Neural cell (in vitro differentiated cells): ENCODE results near the gene PDZRN3. TPM values are rescaled to one million over a fixed set of nuclear protein-coding genes. Genes with fewer than 3 reads are reported as not detected.

Source experiments
- H2AFZ ChIP-seq: fragments of 200-600, 300-800 bp; sonication (generic), shearing (Covaris generic); 2 replicates; pipeline ENCODE4 v1.6.0; 2014; ENCODE audit warnings: low read depth, mild to moderate bottlenecking, antibody characterized with exemption, low read length, moderate library complexity
- H3F3A ChIP-seq: fragments of 200-600 bp; shearing (Covaris generic); 2 replicates; pipeline ENCODE4 v1.6.1; 2016; ENCODE audit warnings: mild to moderate bottlenecking, moderate library complexity, mixed read lengths, antibody characterized with exemption, low read length; ENCODE audit not compliant: insufficient read depth, poor library complexity, severe bottlenecking
- H3K27ac ChIP-seq: fragments of 200-600, 300-800 bp; sonication (generic), shearing (Covaris generic); 2 replicates; pipeline ENCODE4 v1.5.1; 2014; ENCODE audit warnings: mild to moderate bottlenecking, low read length, moderate library complexity
- H3K27me3 ChIP-seq: fragments of 300-800, 200-600 bp; sonication (generic), shearing (Covaris generic); 2 replicates; pipeline ENCODE4 v1.6.0; 2014; ENCODE audit warnings: mild to moderate bottlenecking, low read depth, low read length, moderate library complexity; ENCODE audit not compliant: insufficient read depth
- H3K36me3 ChIP-seq: fragments of 300-800, 200-600 bp; sonication (generic), shearing (Covaris generic); 2 replicates; pipeline ENCODE4 v1.5.1; 2014; ENCODE audit warnings: mild to moderate bottlenecking, antibody characterized with exemption, low read length, moderate library complexity; ENCODE audit not compliant: insufficient read depth
- H3K4me2 ChIP-seq: fragments of 300-800, 200-600 bp; sonication (generic), shearing (Covaris generic); 2 replicates; pipeline ENCODE4 v1.6.0; 2014; ENCODE audit warnings: mild to moderate bottlenecking, low read length
- H3K4me3 ChIP-seq: fragments of 300-800, 200-600 bp; sonication (generic), shearing (Covaris generic); 2 replicates; pipeline ENCODE4 v1.5.1; 2014; ENCODE audit warnings: mild to moderate bottlenecking, low read length, moderate library complexity
- H3K79me2 ChIP-seq: fragments of 200-600 bp; shearing (Covaris generic); replicated peaks from 2 replicates; pipeline ENCODE4 v1.6.0; 2014; ENCODE audit warnings: mild to moderate bottlenecking, low read length, moderate library complexity; ENCODE audit not compliant: insufficient read depth
- H3K9ac ChIP-seq: fragments of 300-800, 200-600 bp; sonication (generic), shearing (Covaris generic); 2 replicates; pipeline ENCODE4 v1.6.1; 2016; ENCODE audit warnings: mild to moderate bottlenecking, low read length, mixed read lengths
- H3K9me2 ChIP-seq: fragments of 200-600 bp; shearing (Covaris generic); 2 replicates; pipeline ENCODE4 v1.6.1; 2016; ENCODE audit warnings: mild to moderate bottlenecking, low read length, mixed read lengths; ENCODE audit not compliant: insufficient read depth
- H3K9me3 ChIP-seq: fragments of 200-600, 300-800 bp; sonication (generic), shearing (Covaris generic); 2 replicates; pipeline ENCODE4 v1.6.1; 2016; ENCODE audit warnings: mild to moderate bottlenecking, mixed run types, low read length, moderate library complexity, mixed read lengths
- H4K20me1 ChIP-seq: fragments of 200-600 bp; shearing (Covaris generic); 2 replicates; pipeline ENCODE4 v1.6.1; 2016; ENCODE audit warnings: mild to moderate bottlenecking, mixed run types; ENCODE audit not compliant: insufficient read depth
- EP300 ChIP-seq: fragments of 450-650 bp; conservative IDR thresholded peaks from 2 replicates; pipeline ENCODE4 v1.6.1; 2014; ENCODE audit warnings: antibody characterized with exemption, mild to moderate bottlenecking, moderate library complexity; ENCODE audit not compliant: poor library complexity, severe bottlenecking
- EZH2 ChIP-seq: fragments of 200-600, 300-800 bp; shearing (Covaris generic), sonication (generic); IDR thresholded peaks from 2 replicates; pipeline ENCODE4 v1.6.1; 2014; ENCODE audit warnings: antibody characterized with exemption, low read length, borderline replicate concordance, mild to moderate bottlenecking; ENCODE audit not compliant: insufficient read depth, poor library complexity, severe bottlenecking
- MXI1 ChIP-seq: fragments of 450-650 bp; conservative IDR thresholded peaks from 2 replicates; pipeline ENCODE4 v1.6.1; 2014; ENCODE audit warnings: antibody characterized with exemption, mild to moderate bottlenecking; ENCODE audit not compliant: poor library complexity, severe bottlenecking
- POLR2AphosphoS5 ChIP-seq: IDR thresholded peaks from 2 replicates; pipeline ENCODE4 v1.6.1; 2012
- RAD21 ChIP-seq: fragments of 450-650 bp; conservative IDR thresholded peaks from 2 replicates; pipeline ENCODE4 v1.6.1; 2014; ENCODE audit warnings: antibody characterized with exemption, mild to moderate bottlenecking, moderate library complexity
- SMC3 ChIP-seq: fragments of 450-650 bp; conservative IDR thresholded peaks from 2 replicates; pipeline ENCODE4 v1.6.1; 2014; ENCODE audit warnings: antibody characterized with exemption, mild to moderate bottlenecking, moderate library complexity; ENCODE audit not compliant: poor library complexity
- TAF1 ChIP-seq: IDR thresholded peaks from 2 replicates; pipeline ENCODE4 v1.6.1; 2012; ENCODE audit warnings: low read depth
- polyA plus RNA-seq: library from polyadenylated mRNA; depleted of rRNA; stranded (reverse); fragments of >200 nt; gene quantifications from 2 replicates; pipeline ENCODE4 v1.2.3, GENCODE V29; 2014
- TF ChIP-seq, protein P1 (sequence below): fragments of 450-650 bp; IDR thresholded peaks from 2 replicates; pipeline ENCODE4 v1.5.1; 2014; ENCODE audit warnings: antibody characterized with exemption, mild to moderate bottlenecking, moderate library complexity; ENCODE audit not compliant: poor library complexity, severe bottlenecking
- TF ChIP-seq, protein P2 (sequence below): IDR thresholded peaks from 2 replicates; pipeline ENCODE4 v1.6.1; 2012; ENCODE audit warnings: borderline replicate concordance

Gene PDZRN3
- polyA plus RNA-seq, 1 donor from 2014 or later, result 1.1 TPM

- no peaks in the 10 kb centered on the region for H3K9me2 ChIP-seq
- no peak overlapping the region for H3K4me3 ChIP-seq
- H3K36me3 ChIP-seq, result no peaks in the 10 kb centered on the region
- no peaks in the 10 kb centered on the region for H3K9me3 ChIP-seq
- no peak overlapping the region for H3K27ac ChIP-seq
- no peaks in the 10 kb centered on the region for H3K27me3 ChIP-seq
- no peak overlapping the region for H3K9ac ChIP-seq
- H3F3A ChIP-seq, result no peaks in the 10 kb centered on the region
- no peak overlapping the region for H3K4me2 ChIP-seq
- no peaks in the 10 kb centered on the region for H3K79me2 ChIP-seq
- no peak for TF ChIP-seq POLR2AphosphoS5
- TF ChIP-seq MXI1, result no peak
- TF ChIP-seq SMC3, result no peak
- no peak for TF ChIP-seq RAD21
- TF ChIP-seq, protein P1, sequence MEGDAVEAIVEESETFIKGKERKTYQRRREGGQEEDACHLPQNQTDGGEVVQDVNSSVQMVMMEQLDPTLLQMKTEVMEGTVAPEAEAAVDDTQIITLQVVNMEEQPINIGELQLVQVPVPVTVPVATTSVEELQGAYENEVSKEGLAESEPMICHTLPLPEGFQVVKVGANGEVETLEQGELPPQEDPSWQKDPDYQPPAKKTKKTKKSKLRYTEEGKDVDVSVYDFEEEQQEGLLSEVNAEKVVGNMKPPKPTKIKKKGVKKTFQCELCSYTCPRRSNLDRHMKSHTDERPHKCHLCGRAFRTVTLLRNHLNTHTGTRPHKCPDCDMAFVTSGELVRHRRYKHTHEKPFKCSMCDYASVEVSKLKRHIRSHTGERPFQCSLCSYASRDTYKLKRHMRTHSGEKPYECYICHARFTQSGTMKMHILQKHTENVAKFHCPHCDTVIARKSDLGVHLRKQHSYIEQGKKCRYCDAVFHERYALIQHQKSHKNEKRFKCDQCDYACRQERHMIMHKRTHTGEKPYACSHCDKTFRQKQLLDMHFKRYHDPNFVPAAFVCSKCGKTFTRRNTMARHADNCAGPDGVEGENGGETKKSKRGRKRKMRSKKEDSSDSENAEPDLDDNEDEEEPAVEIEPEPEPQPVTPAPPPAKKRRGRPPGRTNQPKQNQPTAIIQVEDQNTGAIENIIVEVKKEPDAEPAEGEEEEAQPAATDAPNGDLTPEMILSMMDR, result no peak
- TF ChIP-seq EZH2, result no peak
- H4K20me1 ChIP-seq, result no peaks in the 10 kb centered on the region
- H2AFZ ChIP-seq, result no peak overlapping the region
Measured at GRCh38 chr3:73407577-73407976, 217.2 kb downstream of the PDZRN3 start.

DNA sequence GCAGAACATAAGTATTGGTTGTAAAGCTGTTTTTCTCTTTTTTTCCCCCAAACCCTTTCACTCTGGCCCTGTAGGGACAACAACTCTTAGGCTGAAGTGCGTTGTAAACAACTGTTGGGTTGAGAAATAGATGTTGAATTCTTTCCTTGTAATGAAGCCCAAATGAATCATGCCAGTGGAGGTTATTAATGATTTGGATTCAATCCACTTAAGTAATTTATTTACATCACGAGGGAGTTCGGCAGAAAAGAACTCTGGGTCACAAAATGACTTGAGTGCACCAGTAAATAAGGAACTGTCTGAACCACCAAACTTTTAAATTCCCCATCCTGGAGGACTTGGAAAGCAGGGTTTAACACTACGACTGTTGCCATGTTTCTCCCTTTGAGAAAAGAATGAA lies 218.9 kb downstream of the PDZRN3 start:
- no peaks in the 10 kb centered on the region for H3K36me3 ChIP-seq
- H2AFZ ChIP-seq, result no peak overlapping the region
- H3K4me2 ChIP-seq, result no peak overlapping the region
- TF ChIP-seq POLR2AphosphoS5, result no peak
- no peaks in the 10 kb centered on the region for H3K27me3 ChIP-seq
- H3F3A ChIP-seq, result no peaks in the 10 kb centered on the region
- H3K9me3 ChIP-seq, result no peaks in the 10 kb centered on the region
- H3K9ac ChIP-seq, result no peak overlapping the region
- no peak overlapping the region for H3K4me3 ChIP-seq
- no peak overlapping the region for H3K27ac ChIP-seq
- H4K20me1 ChIP-seq, result no peaks in the 10 kb centered on the region
- no peaks in the 10 kb centered on the region for H3K79me2 ChIP-seq
- H3K9me2 ChIP-seq, result no peaks in the 10 kb centered on the region

- H4K20me1 ChIP-seq, result no peaks in the 10 kb centered on the region
- H3K4me3 ChIP-seq, result no peak overlapping the region
- no peak overlapping the region for H3K27ac ChIP-seq
- no peaks in the 10 kb centered on the region for H3K27me3 ChIP-seq
- H3K9me2 ChIP-seq, result no peaks in the 10 kb centered on the region
- TF ChIP-seq RAD21, result no peak
- no peak for TF ChIP-seq EP300
- TF ChIP-seq TAF1, result no peak
- TF ChIP-seq SMC3, result no peak
- no peak for TF ChIP-seq POLR2AphosphoS5
- no peak for TF ChIP-seq EZH2
- TF ChIP-seq, protein P1, result no peak
- TF ChIP-seq, protein P2, sequence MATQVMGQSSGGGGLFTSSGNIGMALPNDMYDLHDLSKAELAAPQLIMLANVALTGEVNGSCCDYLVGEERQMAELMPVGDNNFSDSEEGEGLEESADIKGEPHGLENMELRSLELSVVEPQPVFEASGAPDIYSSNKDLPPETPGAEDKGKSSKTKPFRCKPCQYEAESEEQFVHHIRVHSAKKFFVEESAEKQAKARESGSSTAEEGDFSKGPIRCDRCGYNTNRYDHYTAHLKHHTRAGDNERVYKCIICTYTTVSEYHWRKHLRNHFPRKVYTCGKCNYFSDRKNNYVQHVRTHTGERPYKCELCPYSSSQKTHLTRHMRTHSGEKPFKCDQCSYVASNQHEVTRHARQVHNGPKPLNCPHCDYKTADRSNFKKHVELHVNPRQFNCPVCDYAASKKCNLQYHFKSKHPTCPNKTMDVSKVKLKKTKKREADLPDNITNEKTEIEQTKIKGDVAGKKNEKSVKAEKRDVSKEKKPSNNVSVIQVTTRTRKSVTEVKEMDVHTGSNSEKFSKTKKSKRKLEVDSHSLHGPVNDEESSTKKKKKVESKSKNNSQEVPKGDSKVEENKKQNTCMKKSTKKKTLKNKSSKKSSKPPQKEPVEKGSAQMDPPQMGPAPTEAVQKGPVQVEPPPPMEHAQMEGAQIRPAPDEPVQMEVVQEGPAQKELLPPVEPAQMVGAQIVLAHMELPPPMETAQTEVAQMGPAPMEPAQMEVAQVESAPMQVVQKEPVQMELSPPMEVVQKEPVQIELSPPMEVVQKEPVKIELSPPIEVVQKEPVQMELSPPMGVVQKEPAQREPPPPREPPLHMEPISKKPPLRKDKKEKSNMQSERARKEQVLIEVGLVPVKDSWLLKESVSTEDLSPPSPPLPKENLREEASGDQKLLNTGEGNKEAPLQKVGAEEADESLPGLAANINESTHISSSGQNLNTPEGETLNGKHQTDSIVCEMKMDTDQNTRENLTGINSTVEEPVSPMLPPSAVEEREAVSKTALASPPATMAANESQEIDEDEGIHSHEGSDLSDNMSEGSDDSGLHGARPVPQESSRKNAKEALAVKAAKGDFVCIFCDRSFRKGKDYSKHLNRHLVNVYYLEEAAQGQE, result no peak
- no peak for TF ChIP-seq MXI1
- no peaks in the 10 kb centered on the region for H3F3A ChIP-seq
- H3K4me2 ChIP-seq, result no peak overlapping the region
- H3K79me2 ChIP-seq, result no peaks in the 10 kb centered on the region
- H3K9me3 ChIP-seq, result no peaks in the 10 kb centered on the region
- no peak overlapping the region for H3K9ac ChIP-seq
- H2AFZ ChIP-seq, result no peak overlapping the region
- H3K36me3 ChIP-seq, result no peaks in the 10 kb centered on the region
Measured at GRCh38 chr3:73405000-73405399, 219.7 kb downstream of the PDZRN3 start.
